GM18505 (cell line): Measurements from ENCODE around the gene C2CD4B.

Source experiments
- ATAC-seq: cut with Tn5 transposase; IDR thresholded peaks from one replicate; pipeline ENCODE4 v1.9.1; 2021; ENCODE audit not compliant: unreplicated experiment
- POLR2A ChIP-seq: IDR thresholded peaks from 4 replicates; pipeline ENCODE4 v1.6.1; 2011; ENCODE audit warnings: borderline replicate concordance; ENCODE audit not compliant: insufficient read depth, insufficient read length; ENCODE audit errors: extremely low read depth

The C2CD4B gene, protein sequence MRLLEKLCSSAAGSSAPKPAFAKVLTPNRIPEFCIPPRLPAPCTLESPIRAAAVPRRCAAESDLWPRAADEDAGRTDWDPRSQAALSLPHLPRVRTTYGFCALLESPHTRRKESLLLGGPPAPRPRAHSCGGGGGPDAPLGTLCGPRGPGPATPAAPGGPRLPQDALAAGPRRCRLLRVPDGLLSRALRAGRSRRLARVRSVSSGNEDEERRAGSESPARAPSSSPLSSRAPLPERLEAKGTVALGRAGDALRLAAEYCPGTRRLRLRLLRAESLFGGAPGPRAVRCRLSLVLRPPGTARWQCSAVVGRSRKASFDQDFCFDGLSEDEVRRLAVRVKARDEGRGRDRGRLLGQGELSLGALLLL

DNA sequence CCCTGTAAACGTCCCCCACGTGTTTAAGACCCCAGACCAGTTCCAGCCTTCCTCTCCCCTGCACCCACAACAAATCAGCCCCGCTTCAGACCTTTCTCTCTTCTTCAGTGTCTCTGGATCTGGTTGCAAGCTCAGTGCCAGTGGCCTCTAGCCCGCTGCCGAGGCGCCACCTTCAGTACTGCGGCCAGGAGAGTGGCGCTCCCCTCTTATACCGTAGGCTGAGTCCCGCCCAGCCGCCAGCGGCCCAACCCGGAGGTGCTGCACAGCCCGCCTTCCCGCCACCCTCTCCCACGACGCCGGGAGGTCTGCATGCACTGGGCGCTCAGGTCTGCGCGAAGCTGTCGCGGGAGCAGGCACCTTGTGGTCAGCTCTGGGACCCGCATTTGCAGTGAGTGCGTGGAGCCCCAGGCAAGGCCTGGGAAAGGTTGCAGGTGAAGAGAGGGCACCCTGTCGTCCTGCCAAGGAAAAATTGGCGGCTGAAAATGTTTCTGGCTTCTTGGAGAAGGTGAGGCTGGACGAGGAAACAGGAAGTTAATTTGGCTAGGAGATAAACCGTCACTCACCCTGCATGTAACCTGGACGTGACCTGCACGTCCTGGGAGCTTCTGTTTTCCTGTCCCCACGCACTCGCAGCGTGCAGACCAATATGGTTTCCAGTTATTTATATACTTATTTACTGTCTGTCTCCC, at the start of gene C2CD4B:
TSS of gene C2CD4B (minus strand) at position 182 of the 689 bp plus-strand sequence. CDS start 301 bp downstream, outside the sequence.
- no peak for ATAC-seq

DNA sequence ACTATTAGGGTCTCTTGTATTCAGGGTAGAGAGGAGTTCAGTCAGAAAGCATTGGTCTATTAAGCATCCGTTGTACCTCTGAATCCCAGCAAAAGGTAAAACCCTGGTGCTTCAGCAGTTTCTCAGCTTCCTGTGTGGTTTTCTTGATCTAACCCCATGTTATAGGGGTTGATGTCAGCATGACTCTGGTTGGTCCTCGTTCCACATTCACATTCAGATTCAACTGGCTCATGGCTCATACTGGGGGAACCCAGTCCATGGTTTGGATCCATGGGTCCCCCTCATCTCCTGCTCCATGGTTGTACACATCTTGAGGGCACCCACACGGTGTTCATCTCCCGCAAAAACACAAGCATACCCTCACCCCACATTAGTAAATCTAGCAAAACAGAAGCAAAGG, 47.7 kb upstream of the C2CD4B start:
- ATAC-seq = no peak
- no peak for TF ChIP-seq POLR2A

More for the DNA sequence above, at the start of gene C2CD4B:
- TF ChIP-seq POLR2A = no peak

DNA sequence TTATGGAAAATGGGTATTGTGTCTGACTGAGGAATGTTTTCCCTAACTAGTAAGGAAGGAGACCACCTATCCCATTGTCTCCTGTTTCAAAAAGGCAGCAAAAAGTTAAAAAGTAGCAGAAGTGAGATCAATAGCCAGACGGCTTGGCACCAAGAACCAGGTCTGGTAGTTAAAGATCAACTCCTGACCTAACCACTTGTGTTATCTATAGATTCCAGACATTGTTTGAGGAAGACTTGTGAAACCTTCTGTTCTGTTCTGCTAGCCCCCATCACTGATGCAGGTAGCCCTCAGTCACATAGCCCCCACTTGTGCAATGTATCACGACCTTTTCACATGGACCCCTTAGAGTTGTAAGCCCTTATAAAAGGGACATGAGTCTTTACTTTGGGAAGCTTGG, 46.3 kb upstream of the C2CD4B start:
- TF ChIP-seq POLR2A = no peak
- ATAC-seq = no peak

DNA sequence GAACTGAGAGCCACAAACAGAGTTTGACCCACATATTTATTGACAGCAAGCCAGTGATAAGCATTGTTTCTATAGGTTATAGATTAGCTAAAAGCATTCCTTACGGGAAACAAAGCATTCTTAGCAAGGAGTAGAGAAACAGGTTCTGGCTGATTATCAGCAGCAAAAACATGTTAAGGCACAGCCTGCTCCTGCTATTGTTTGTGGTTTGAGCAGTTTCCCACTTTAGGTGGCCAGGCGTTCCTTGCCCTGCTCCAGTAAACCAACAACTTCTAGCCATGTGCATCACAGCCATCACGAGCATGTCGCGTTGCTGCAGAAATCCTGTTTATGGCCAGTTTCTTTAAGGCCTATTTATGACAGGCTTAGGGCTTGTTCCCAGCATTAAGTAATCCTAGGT, 44.7 kb upstream of the C2CD4B start:
- ATAC-seq = no peak
- TF ChIP-seq POLR2A = no peak

DNA sequence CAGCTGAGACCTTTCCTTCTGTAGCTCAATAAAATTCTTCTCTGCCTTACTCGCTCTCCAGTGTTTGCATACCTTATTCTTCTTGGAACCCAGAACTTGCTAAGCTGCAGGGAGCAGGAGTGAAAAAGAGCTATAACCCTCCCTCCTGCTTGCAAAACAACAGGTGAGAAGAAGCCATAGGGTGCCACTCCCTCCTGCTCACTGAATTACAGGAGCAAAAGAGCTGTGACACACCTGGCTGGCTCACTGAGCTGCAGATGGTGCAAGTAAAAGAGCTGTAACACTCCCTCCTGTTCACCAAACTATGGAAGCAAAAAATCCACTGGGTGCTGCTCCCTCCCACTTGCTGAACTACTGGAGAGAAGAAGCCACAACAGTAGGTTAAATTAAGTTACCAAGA, 44.2 kb upstream of the C2CD4B start:
- TF ChIP-seq POLR2A = no peak
- no peak for ATAC-seq

DNA sequence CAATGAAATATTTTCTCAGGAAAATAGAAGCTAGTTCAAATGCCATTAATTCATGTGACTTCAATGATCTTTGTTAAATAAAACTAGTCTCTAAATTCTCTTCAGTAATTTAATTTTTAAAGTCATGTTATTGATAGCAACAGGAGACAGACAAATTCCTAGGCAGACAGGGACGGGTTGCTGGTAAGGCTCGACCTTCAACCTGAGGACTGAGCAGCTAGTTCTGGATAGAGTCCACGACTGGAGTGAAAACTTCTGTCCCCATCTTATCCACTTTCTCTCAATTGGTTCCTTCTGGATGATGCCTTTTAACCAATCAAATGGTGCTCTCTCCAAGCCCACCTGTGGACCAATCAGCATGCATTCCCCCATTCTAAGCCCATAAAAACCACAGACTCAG, 43.8 kb upstream of the C2CD4B start:
- ATAC-seq = no peak
- no peak for TF ChIP-seq POLR2A

DNA sequence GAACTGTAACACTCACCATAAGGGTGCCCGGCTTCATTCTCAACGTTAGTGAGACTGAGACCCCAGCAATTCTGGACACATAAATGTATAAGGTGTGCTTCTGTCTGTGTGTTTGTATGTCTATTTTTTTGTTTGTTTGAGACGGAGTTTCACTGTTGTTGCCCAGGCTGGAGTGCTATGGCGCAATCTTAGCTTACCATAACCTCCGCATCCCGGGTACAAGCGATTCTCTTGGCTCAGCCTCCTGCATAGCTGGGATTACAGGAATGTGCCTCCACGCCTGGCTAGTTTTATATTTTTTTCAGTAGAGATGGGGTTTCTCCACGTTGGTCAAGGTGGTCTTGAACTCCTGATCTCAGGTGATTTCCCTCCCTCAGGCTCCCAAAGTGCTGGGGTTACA, 43.3 kb upstream of the C2CD4B start:
- ATAC-seq = no peak
- TF ChIP-seq POLR2A = no peak

DNA sequence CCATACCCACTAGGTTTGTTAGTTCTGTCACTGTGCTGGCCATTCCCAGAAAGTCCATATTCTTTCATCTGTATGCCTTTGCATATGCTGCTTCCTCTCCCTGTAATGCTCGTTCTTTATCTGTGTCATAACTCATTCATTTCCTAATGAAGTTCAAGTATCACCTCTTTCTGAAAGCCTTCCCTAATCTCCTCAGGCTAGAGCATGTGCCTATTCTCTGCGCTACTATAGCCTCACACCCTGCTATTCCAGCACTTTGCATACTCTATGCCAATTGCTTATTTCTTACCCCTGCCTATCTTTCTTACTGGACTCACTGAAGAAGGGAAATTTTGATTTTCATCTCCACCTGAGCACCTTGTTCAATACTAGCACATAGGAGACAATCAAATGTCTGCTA, 25.6 kb upstream of the C2CD4B start:
- no peak for TF ChIP-seq POLR2A
- ATAC-seq = no peak

DNA sequence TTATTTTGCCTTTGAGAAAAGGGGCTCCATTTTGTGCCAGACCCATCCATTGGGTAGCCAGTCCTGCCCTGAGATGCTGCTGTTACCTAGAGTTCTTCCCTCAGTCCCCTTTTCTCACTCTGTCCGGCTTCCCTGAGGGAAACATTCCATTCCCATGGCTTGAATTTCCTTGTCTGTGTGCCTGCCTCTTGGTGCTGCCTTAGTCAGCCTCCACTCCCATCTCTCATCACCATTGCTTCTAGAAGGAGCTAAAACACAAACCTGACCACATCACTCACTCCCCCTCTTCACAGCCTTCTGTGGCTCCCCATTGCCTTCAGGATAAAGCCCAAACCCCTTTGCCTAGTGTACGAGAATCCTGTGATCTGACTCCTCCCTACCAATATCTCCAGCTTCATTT, 25.2 kb upstream of the C2CD4B start:
- ATAC-seq = no peak
- no peak for TF ChIP-seq POLR2A

DNA sequence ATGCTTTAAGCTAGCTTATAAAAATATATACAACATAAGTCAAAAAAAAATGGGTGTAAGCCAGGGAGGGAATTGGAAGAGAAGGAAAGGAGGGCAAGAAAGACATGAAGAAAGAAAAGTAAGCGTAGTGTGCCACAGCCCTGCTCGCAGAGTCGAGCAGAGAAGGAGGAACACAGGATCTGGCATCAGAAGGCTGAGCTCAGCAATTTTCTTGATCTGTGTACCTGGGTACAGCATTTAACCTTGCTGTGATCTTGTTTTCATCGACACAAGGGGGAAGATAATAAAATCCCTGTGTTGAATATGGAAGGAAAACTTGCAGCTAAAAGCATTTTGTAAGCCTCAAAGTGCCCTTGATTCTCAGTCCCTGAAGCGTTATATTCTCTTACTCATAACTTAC, 23.7 kb upstream of the C2CD4B start:
- no peak for ATAC-seq
- no peak for TF ChIP-seq POLR2A

DNA sequence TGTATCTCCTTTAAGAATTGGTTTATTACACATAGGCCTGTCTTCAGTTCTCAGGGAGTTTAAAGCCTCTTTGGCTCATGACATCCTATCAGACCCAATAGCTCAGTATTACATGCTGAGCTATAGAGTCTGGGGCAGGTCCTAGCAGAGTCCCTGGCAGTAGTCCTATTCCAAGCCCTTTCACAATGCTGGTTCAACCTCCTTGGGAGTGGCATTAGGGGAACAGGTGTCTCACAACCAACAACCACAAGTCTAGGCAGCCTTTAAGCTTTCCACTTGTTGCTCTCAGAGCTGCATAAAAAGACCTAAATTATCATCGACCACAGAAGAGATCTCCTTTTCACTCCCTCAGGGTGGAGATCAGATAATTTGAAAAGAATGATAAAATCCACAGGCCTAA, 22.8 kb upstream of the C2CD4B start:
- TF ChIP-seq POLR2A = no peak

DNA sequence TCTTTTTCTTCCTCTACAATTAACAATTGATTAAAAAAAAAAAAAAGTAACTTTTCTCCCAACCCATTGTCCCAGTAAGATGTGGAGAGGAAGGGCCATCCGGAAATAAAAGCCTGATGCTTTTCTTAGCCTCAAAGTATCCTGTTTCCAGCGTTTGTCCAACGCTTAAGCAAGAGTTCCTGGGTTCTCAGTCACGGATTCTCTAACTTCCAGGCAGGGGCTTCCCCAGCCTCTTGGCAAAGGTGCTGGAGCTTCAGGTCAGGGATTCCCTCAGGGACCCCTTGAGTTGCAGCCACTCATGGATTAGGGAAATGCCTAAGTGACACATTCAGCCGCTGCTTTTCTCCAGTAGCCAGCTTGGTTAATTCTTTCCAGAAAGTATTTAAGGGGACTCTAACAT, 22.3 kb upstream of the C2CD4B start:
- no peak for TF ChIP-seq POLR2A
- ATAC-seq = no peak

More for the DNA sequence above, 22.8 kb upstream of the C2CD4B start:
- no peak for ATAC-seq

DNA sequence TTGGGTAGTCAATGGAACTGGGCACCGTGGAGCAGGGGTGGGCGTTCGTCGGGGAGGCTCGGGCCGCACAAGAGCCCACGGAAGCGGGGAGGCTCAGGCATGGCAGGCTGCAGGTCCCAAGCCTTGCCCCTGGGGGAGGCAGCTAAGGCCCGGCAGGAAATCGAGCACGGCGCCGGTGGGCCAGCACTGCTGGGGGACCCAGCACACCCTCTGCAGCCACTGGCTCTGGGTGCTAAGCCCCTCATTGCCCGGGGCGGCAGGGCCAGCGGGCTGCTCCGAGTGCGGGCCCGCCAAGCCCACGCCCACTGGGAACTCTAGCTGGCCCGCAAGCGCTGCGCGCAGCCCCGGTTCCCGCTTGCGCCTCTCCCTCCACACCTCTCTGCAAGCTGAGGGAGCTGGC, 21.5 kb upstream of the C2CD4B start:
- ATAC-seq = no peak
- TF ChIP-seq POLR2A = no peak

DNA sequence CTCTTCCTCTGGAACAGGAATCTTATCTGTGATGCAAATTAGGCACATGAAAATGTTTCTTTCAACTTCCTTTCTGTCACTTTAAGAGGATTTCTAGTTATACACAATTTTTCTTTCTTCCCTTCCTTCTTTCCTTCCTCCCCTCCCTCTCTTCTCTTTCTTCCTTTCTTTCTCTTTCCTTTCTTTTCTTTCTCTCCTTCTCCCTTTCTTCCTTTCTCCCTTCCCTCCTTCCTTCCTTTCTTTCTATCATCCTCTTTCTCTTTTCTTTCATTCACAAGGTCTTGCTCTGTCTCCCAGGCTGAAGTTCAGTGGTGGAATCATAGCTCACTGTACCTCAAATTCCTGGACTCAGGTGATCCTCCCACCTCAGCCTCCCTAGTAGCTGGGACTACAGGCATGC, 18.0 kb upstream of the C2CD4B start:
- ATAC-seq = no peak
- TF ChIP-seq POLR2A = no peak

DNA sequence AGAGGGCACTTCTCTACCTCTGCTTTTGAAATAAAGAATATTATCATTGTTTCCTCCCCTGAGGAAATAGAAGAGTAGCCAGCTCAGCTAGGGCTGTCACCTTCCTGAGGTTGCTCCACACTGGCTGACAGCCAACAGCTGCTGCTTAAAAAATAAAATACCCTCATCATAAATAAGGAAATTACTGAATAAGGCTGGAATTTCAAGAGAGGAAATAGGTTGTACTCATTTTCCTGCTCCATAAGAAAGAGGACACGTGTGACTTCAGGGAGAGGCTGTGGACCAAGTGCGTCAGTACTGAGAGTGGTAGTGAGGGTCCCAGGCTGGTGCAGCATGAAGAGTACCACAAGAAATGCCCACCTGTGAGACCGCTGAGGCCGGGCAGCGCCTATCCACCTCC, 8.1 kb upstream of the C2CD4B start:
- no peak for ATAC-seq
- no peak for TF ChIP-seq POLR2A

DNA sequence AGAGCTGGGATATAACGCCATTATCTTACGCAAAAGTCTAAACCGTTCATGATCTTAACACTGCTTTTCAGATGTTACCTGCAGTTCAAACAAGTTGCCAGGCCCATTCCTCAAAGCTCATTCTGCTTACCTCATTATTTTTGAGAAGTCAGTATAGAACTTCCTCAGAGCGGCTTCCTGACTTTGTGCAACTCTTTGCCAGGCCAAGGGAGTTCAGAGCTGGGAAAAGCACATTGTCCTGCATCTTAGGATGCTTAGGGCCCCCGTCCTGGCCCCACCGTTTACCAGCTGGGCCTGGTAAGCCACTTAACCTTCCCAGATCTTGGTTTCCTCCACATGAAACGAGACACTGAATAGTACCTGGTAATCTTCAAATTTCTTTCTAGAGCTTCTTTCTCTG, 6.8 kb upstream of the C2CD4B start:
- TF ChIP-seq POLR2A = no peak

More for the DNA sequence above, 6.8 kb upstream of the C2CD4B start:
- ATAC-seq = no peak
